KBM-7 (cell line): ENCODE results near the gene TBC1D5.
"Not testable (repeated sequence)": the region's sequence is repeated elsewhere in the genome, so short reads cannot be mapped to it uniquely, and the experiment has no call there.

Experiments used
- DNase-seq: peaks from one replicate; pipeline ENCODE4 v3.0.0-alpha.2; 2015
- in situ Hi-C: fragments of 300-500 bp; cut with MboI; formaldehyde crosslinking; loops from 2 replicates; pipeline ENCODE4 v1.14.3; 2020; ENCODE audit warnings: low sequenced_read_pairs, low pct_unique_long_range_greater_than_20kb, mixed read lengths

Gene TBC1D5

GRCh38 chr3:17401912-17402311, 340.5 kb downstream of the TBC1D5 start:
- DNase-seq: no peak
- in situ Hi-C loops: no loop called here

GRCh38 chr3:17399586-17399985, 342.8 kb downstream of the TBC1D5 start:
- DNase-seq: no peak
- in situ Hi-C loops: no loop called here

GRCh38 chr3:17398959-17399551, 343.4 kb downstream of the TBC1D5 start:
- in situ Hi-C loops: no loop called here
- no peak for DNase-seq

- in situ Hi-C loops: no loop called here
- no peak for DNase-seq
Observed at GRCh38 chr3:17396036-17396435, 346.4 kb downstream of the TBC1D5 start.

- in situ Hi-C loops: no loop called here
- peak; percentile 25 for DNase-seq
Observed at GRCh38 chr3:17394541-17395155, 347.8 kb downstream of the TBC1D5 start.

DNA sequence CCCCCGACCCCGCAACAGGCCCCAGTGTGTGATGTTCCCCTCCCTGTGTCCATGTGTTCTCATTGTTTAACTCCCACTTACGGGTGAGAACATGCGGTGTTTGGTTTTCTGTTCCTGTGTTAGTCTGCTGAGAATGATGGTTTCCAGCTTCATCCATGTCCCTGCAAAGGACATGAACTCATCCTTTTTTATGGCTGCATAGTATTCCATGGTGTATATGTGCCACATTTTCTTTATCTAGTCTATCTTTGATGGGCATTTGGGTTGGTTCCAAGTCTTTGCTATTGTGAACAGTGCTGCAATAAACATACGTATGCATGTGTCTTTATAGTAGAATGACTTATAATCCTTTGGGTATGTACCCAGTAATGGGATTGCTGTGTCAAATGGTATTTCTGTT, 349.9 kb downstream of the TBC1D5 start:
- DNase-seq, in situ Hi-C loops: not testable (repeated sequence)

DNA sequence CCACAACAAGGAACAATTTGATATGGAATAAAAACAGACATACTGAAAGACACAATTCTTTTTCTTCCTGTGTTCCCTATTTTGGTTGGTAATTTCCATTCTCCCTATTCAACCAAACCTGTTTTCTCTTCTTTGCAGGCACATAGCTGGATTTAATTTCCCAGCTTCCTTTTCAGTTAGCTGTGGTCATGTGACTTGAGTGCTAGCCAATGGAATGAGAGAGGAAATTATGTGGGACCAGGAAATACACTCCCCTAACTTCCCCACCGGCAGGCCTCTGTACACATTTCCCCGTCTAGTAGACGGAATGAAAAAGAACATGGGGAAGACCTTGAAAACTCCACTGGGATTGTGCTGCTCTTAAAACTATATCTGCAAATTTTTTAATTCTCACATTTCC, 351.6 kb downstream of the TBC1D5 start:
- DNase-seq: no peak
- in situ Hi-C loops: no loop called here

GRCh38 chr3:17387108-17387507, 355.3 kb downstream of the TBC1D5 start:
- in situ Hi-C loops: no loop called here

DNA sequence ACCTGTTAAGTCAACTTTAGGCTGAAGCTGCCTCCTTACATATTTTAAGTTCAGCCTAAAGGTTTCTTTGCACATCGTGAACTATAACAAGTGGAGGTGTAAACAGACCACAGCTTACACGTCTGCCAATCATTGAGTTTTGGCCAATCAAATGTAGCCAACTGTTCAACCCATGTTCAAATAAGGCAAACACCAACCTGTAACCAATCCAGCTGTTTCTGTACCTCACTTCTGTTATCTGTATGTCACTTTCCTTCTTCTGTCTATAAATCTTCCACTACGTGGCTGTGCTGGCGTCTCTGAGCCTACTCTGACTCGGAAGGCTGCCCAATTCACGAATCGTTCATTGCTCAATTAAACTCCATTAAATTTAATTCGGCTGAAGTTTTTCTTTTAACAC, 356.0 kb downstream of the TBC1D5 start:
- in situ Hi-C loops: no loop called here
- no peak for DNase-seq

More at GRCh38 chr3:17387108-17387507, 355.3 kb downstream of the TBC1D5 start:
- DNase-seq: no peak

GRCh38 chr3:17384567-17385296, 357.7 kb downstream of the TBC1D5 start:
- in situ Hi-C loops: no loop called here
- DNase-seq: no peak

- DNase-seq: no peak
- in situ Hi-C loops: no loop called here
Observed at GRCh38 chr3:17373304-17373703, 369.1 kb downstream of the TBC1D5 start.

DNA sequence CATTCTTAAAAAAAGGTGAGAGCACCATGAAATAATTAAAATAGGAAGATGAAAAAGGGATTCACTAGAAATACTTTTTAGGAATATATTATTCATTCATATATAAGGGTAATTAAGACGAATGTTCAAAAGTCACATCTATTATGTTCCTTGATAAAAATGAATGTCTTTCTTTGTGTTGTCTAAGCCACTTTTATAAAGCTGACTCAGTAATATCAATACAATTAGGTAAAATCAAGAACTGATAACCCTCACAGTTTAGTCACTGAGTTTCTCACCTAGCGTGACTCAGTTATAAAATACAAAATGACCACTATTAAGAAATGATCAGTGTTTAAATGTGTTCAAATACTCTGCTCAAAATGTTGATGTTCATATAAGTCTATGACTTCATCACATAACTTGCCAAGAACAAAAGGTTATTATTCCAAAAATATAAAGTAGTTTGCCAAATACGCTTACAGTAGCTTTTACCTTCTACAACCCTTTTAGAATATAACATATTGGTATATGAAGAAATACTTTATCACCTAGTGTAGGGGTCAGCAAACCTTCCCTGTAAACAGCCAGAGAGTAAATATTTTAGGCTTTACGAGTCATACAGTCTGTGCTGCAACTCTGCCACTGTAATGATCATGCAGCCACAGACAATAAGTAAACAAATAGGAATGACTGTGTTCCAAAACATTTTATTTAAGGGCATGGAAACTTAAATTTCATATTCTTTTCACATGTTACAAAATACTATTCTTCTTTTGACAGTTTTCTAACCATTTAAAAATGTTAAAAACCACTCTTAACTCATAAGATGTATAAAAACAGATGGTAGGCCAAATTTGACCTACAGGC, 369.8 kb downstream of the TBC1D5 start:
- no peak for DNase-seq
- in situ Hi-C loops: no loop called here

- in situ Hi-C loops: no loop called here
- no peak for DNase-seq
Observed at GRCh38 chr3:17369973-17370372, 372.5 kb downstream of the TBC1D5 start.

- no peak for DNase-seq
- in situ Hi-C loops: no loop called here
Observed at GRCh38 chr3:17367171-17367570, 375.3 kb downstream of the TBC1D5 start.

DNA sequence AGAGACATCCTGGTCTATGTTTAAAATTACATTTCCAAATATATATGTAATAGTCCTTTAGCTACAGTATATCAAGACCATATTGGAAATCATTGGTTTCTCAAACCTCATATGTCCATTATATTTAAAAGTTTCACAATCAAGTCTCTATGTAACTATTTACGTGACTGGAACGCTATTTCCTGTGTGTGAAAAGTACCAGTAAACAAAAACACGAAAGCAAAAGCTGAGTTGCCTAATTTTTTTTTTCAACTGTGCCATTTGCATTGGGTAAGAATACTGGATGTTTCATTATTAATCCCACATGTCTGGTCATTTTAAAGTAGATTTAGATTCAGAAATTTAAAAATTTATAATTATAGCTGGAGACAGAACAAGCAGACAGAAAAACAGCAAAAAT, 381.4 kb downstream of the TBC1D5 start:
- no peak for DNase-seq
- in situ Hi-C loops: no loop called here

DNA sequence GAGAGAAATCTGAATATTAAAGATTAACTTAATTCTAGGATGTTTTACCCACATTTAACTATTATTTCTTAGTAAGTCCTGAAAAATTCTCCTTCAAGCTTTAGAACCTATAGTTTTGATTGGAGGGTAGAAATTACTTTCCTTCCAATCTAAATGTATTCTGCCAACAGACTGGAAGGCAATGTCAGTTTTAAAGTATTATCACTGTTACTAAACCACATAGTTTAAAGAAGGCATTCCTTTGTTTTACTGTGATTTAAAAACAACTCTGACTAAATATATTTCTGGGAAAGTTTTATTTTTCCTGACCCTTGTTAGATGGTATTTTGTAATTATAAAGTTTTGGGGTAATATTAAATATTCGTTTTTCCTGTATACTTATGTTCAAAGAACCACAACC, 382.5 kb downstream of the TBC1D5 start:
- in situ Hi-C loops: no loop called here
- DNase-seq: no peak

DNA sequence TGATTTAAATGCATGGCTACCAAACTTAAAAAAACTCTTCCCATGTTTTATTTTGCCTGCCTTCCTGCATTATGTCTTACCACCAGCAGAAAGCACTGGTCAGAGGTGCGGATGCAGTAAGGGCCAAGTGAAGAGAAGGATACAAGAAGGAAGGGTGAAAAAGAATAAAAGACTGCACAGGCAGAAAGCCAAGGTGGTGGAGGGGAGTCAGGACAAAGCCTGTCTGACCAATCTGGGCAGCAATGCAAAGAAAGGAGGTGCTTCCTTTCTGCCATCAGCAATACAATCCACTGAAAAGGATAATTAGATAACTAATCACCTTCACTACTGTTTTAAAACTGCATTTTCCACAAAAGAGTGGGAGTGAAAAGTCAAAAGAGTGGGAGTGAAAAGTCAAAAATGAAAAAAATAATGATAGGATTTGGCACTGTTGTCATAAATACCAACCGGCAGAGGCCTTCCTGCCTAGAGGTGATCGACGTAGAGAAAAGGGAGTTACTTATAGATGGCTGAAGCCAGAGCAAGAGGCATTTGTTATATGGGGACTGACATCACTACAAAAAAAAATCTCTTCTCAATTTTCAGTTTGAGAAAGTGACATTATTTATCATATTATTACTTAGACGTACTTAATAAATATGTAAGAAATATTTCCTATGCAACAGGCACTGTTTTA, 385.3 kb downstream of the TBC1D5 start:
- in situ Hi-C loops: no loop called here
- no peak for DNase-seq

GRCh38 chr3:17356585-17356984, 385.8 kb downstream of the TBC1D5 start:
- no peak for DNase-seq
- in situ Hi-C loops: no loop called here

GRCh38 chr3:17355591-17355990, 386.8 kb downstream of the TBC1D5 start:
- in situ Hi-C loops: no loop called here
- no peak for DNase-seq
